Measurements from ENCODE around the gene C9orf72.
"Not testable (repeated sequence)": the region's sequence is repeated elsewhere in the genome, so short reads cannot be mapped to it uniquely, and the experiment has no call there.

The C9orf72 gene

GRCh38 chr9:27514551-27514950 is 58.7 kb downstream of the C9orf72 start:
- DNase-seq (ENCODE audit: low spot score) = no peak

GRCh38 chr9:27511771-27512170 is 61.5 kb downstream of the C9orf72 start:
- DNase-seq (ENCODE audit: low spot score) = no peak

- no peak for DNase-seq (ENCODE audit: low spot score)
Measured at GRCh38 chr9:27510780-27511179, 62.5 kb downstream of the C9orf72 start.

- no peak for DNase-seq (ENCODE audit: low spot score)
Measured at GRCh38 chr9:27506981-27507380, 66.3 kb downstream of the C9orf72 start.

- DNase-seq (ENCODE audit: low spot score) = peak; percentile 12
Measured at GRCh38 chr9:27505744-27506161, 67.5 kb downstream of the C9orf72 start.

GRCh38 chr9:27504259-27504658 is 69.0 kb downstream of the C9orf72 start:
- DNase-seq (ENCODE audit: low spot score) = no peak

GRCh38 chr9:27503623-27504022 is 69.7 kb downstream of the C9orf72 start:
- no peak for DNase-seq (ENCODE audit: low spot score)

GRCh38 chr9:27500902-27501301 is 72.4 kb downstream of the C9orf72 start:
- not testable (repeated sequence) for DNase-seq (ENCODE audit: low spot score)

- DNase-seq (ENCODE audit: low spot score) = peak; percentile 22
Measured at GRCh38 chr9:27499451-27499850, 73.8 kb downstream of the C9orf72 start.

- DNase-seq (ENCODE audit: low spot score) = no peak
Measured at GRCh38 chr9:27497883-27498417, 75.3 kb downstream of the C9orf72 start.

Data from GM03348 (cell line).